ENCODE results near the gene SRRM3.

DNA sequence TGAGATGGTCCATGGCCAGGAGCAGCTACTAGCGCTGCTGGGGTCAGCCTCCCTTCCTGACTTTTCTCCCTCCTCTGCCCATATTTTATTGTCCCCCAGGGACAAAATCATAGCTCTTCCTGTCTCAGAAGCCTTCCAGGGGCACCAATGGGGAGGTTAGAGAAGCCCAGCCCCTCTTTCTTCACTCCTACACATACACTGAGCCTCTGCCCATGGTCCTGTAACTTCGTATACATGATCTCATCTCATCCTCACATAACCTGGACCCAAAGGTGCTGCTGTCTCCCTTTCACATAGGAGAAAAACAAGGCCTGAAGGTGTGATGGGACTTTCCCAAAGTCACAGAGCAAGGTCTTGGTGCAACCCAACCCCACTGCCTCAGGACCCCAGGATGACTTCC, 2.5 kb downstream of the SRRM3 start:
- TF ChIP-seq CTCF (conservative IDR thresholded peaks at IDR 0.05; ENCODE audit: low read length) (no peak), EZH2phosphoT487 (IDR thresholded peaks at IDR 0.05; ENCODE audit: borderline replicate concordance, low read depth, low read length) (no peak)
